RPMI8226 (cell line): ENCODE data around the gene MINDY1.
A peak's percentile ranks its signal among the peaks of the same experiment; 100 is the strongest.

Experiments
- DNase-seq: peaks from one replicate; pipeline ENCODE4 v3.0.0-alpha.2; 2015

The MINDY1 gene

GRCh38 chr1:151006327-151007052, at the start of gene MINDY1:
Gene MINDY1, minus strand, starts transcription at chr1:151006902. Its CDS starts 4,285 bp downstream, at chr1:151002617.
- DNase-seq: peak; percentile 91

GRCh38 chr1:151056149-151056548, 49.4 kb upstream of the MINDY1 start:
- DNase-seq: peak; percentile 13

DNA sequence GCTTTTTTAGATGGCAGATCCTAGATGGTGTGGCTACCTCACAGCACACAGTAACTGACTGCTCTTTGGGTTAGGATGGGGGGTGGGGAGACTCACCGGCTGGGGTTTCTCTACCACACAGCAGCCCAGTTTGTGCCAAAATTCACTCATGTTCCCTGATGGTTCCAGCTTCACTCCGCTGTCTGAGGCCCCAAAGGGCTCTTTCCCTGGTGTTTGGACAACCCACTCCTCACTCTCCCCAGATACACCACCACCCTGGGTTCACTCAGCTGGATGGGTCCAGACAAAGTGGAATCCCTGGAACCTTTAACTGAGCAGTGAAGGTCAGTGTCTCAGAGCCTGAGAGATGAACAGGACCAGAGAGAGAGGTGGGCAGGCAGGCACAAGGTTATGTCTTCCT, 48.9 kb upstream of the MINDY1 start:
- no peak for DNase-seq

- no peak for DNase-seq
These were observed 48.4 kb upstream of the MINDY1 start for GRCh38 chr1:151054971-151055547.

- DNase-seq: no peak
These were observed 44.8 kb upstream of the MINDY1 start for GRCh38 chr1:151051356-151052009.

DNA sequence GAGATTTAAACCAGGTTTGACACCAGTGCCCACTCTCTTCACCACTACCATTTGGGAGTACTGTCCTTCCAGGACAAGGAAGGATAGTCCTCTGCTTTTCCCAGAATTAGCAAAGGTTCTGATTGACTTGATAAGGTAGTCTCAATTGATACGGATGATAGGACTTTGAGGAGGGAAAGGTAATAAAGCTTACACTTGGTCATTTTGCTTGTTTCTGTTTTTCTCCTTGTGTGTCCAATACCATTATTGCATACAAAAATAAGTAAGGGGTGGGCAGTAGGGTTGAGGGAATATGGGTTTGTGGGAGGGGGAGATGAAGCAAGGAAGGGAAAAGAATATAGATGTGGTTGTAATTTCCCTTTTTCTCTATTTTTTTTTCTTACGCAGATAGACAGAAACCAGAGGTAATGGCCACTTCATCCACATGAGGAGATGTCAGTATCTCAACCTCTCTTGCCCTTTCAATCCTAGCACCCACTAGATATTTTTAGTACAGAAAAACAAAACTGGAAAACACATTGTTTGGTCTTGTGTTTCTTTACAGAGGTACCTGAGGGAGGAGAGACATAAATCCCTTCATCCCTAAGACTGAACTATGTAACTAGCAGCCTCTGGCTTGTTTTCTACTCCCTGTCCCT, 43.5 kb upstream of the MINDY1 start:
- DNase-seq: no peak

GRCh38 chr1:151049458-151049857, 42.8 kb upstream of the MINDY1 start:
- DNase-seq: no peak

GRCh38 chr1:151048645-151049032, 41.9 kb upstream of the MINDY1 start:
- no peak for DNase-seq

DNA sequence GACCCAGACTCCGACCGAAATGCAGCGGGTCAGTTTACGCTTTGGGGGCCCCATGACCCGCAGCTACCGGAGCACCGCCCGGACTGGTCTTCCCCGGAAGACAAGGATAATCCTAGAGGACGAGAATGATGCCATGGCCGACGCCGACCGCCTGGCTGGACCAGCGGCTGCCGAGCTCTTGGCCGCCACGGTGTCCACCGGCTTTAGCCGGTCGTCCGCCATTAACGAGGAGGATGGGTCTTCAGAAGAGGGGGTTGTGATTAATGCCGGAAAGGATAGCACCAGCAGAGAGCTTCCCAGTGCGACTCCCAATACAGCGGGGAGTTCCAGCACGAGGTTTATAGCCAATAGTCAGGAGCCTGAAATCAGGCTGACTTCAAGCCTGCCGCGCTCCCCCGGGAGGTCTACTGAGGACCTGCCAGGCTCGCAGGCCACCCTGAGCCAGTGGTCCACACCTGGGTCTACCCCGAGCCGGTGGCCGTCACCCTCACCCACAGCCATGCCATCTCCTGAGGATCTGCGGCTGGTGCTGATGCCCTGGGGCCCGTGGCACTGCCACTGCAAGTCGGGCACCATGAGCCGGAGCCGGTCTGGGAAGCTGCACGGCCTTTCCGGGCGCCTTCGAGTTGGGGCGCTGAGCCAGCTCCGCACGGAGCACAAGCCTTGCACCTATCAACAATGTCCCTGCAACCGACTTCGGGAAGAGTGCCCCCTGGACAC, 41.4 kb upstream of the MINDY1 start:
- DNase-seq: peak; percentile 82

DNA sequence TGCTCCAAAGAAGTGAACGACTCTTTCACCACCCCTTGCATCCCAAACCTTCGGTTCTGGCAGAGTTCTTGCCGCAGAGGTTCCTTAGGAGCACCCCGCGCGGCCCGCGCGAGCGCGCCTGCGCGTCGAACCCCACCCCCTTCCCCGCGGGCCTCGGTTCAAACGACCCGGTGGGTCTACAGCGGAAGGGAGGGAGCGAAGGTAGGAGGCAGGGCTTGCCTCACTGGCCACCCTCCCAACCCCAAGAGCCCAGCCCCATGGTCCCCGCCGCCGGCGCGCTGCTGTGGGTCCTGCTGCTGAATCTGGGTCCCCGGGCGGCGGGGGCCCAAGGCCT, 40.9 kb upstream of the MINDY1 start, which contains the start of gene C1orf56:
Gene C1orf56 (plus strand): TSS at position 161 of the 334 bp plus-strand sequence. CDS start 97 bp downstream, at position 258.
- DNase-seq: peak; percentile 64

GRCh38 chr1:151043163-151043562, 36.5 kb upstream of the MINDY1 start:
- no peak for DNase-seq

GRCh38 chr1:151039521-151039920, 32.8 kb upstream of the MINDY1 start:
- DNase-seq: no peak

GRCh38 chr1:151037032-151037431, 30.3 kb upstream of the MINDY1 start:
- DNase-seq: no peak

GRCh38 chr1:151036356-151036755, 29.7 kb upstream of the MINDY1 start, which contains the start of gene BNIPL:
Gene BNIPL, plus strand, starts transcription at chr1:151036586. Its CDS starts 140 bp downstream, at chr1:151036726.
- no peak for DNase-seq

- no peak for DNase-seq
These were observed 28.5 kb upstream of the MINDY1 start for GRCh38 chr1:151035167-151035566.

DNA sequence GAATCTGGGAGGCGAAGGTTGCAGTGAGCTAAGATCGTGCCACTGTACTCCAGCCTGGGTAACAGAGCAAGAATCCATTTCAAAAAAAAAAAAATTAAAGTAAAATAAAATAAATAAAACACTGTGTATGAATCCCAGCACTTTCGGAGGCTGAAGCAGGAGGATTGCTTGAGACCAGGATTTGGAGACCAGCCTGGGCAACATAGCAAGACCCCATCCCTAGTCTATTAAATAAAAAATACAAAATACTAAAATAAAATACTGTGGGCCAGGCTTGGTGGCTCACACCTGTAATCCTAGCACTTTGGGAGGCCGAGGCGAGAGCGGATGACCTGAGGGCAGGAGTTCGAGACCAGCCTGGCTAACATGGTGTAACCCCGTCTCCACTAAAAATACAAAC, 25.5 kb upstream of the MINDY1 start:
- DNase-seq: no peak

- no peak for DNase-seq
These were observed 19.8 kb upstream of the MINDY1 start for GRCh38 chr1:151026460-151026859.

DNA sequence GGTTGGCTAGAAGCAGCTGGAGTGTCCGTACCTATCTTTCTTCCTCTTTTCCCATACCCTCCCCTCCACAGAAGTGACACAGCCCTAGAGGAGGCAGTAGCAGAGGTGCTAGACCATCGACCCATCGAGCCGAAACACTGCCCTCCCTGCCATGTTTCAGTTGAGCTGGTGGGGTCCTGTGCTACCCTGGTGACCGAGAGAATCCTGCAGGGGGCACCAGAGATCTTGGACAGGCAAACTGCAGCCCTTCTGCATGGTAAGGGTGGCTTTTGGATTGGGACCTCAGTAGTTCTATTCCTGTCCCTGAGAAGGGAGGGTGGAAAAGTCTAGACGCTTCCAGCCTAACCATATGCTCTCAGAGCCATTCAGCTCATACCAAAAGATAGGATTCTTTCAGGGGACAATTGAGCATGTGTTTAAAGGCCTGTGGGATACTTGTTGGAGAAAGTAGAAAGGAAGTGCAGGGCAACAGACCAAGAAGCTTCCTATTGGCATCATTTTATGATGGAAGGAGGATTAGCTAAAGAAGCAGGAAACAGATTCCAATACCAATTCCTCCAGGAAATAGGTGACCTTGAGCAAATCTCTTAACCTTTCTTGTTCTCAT, 17.9 kb upstream of the MINDY1 start:
- peak; percentile 73 for DNase-seq

GRCh38 chr1:151013518-151013917, 6.8 kb upstream of the MINDY1 start:
- no peak for DNase-seq

DNA sequence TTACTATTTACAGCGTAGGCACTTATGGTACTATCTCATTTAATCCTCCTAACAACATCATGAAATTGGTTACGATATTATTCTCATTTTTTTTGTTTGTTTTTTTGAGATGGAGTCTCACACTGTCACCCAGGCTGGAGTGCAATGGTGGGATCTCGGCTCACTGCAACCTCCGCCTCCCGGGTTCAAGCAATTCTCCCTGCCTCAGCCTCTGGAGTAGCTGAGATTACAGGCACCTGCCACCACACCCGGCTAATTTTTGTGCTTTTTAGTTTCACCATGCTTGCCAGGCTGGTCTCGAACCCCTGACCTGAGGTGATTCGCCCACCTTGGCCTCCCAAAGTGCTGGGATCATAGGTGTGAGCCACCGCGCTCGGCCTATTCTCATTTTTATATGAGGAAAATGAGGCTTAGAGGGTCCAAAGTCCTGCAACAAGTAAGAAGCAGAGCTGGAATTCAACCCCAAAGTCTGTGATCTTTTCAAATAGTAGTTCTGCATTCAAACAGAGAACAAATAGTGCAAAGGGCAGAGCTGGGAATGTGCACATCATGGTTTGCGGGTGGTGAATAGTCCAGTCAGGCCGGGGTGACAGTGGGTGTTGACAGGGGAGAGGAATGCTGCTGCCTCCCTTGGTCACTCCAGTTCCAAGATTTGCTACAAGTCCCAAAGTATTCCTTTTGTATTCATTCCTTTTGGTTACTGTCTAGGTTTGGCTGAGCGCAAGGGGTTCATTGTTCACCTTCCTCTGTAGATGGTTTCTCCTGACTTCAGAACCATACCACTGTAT, 6.2 kb upstream of the MINDY1 start:
- DNase-seq: no peak

DNA sequence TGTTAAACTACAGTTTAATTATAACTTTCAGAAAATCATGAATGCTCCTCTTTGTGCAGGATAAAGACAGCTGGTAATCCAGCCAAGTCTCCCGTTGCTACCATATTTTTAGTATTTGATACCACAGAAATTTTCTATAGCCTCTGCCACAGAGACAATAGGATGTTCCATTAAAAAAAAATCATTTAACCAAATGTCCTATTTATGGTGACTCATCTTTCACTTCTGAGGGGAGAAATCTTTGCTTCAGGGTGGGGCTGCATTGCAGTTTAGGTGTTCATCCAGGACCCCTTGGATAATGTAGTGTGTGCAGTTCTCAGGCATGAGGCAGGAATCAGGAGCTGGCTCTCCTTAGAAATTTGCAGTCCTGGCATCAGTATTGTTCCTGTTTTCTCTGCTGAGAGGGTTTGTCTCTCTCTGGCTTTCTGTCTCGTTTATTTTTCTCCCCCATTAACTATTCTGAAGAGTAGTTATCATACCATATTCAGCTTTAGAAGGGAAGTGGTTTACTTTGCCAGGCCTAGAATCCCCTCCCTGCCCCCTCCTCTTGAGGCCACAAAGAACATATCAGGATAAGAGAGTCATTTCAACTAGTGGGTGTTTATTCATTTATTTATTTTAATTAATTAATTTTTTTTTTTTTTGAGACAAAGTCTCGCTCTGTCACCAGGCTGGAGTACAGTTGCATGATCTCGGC, 4.6 kb upstream of the MINDY1 start:
- no peak for DNase-seq
